SK-N-SH treated with all-trans-retinoic acid at 6 μM for 48 hours (cell line): ENCODE data around the gene TIAM1.

Experiments used
- ATAC-seq: fragments of 200-7000 bp; cut with Tn5 transposase; 3 replicates; pipeline ENCODE4 v1.9.1; 2020; ENCODE audit warnings: mild to moderate bottlenecking, moderate library complexity
- ARNTL ChIP-seq: fragments of 450-650 bp; formaldehyde crosslinking; IDR thresholded peaks from 2 replicates; pipeline ENCODE4 v1.5.0; 2020; ENCODE audit warnings: low read depth, mild to moderate bottlenecking, moderate library complexity, borderline replicate concordance
- BACH2 ChIP-seq: fragments of 250-450 bp; sonication (Bioruptor Pico); IDR thresholded peaks from 2 replicates; pipeline ENCODE4 v1.9.0; 2021; ENCODE audit warnings: mild to moderate bottlenecking, borderline replicate concordance
- CSDC2 ChIP-seq: fragments of 250-450 bp; sonication (Bioruptor Pico); IDR thresholded peaks from 2 replicates; pipeline ENCODE4 v1.5.0; 2020; ENCODE audit warnings: mild to moderate bottlenecking, moderate library complexity
- ESRRG ChIP-seq: fragments of 250-450 bp; sonication (Bioruptor Pico); IDR thresholded peaks from 2 replicates; pipeline ENCODE4 v1.6.1; 2021; ENCODE audit warnings: mild to moderate bottlenecking
- GLIS3 ChIP-seq: fragments of 250-450 bp; sonication (Bioruptor Pico); IDR thresholded peaks from 2 replicates; pipeline ENCODE4 v1.5.0; 2020; ENCODE audit warnings: mild to moderate bottlenecking, moderate library complexity
- ISL1 ChIP-seq: fragments of 250-450 bp; sonication (Bioruptor Pico); IDR thresholded peaks from 2 replicates; pipeline ENCODE4 v2.1.2; 2022; ENCODE audit warnings: mild to moderate bottlenecking, moderate library complexity
- OSR1 ChIP-seq: fragments of 250-450 bp; sonication (Bioruptor Pico); IDR thresholded peaks from 2 replicates; pipeline ENCODE4 v1.8.0; 2022; ENCODE audit warnings: moderate library complexity, mild to moderate bottlenecking, inconsistent platforms
- POU6F1 ChIP-seq: fragments of 250-450 bp; sonication (Bioruptor Pico); IDR thresholded peaks from 2 replicates; pipeline ENCODE4 v1.8.0; 2021; ENCODE audit warnings: low read depth, mild to moderate bottlenecking, moderate library complexity, borderline replicate concordance
- PPARA ChIP-seq: fragments of 250-450 bp; sonication (Bioruptor Pico); IDR thresholded peaks from 2 replicates; pipeline ENCODE4 v1.5.0; 2020; ENCODE audit warnings: mild to moderate bottlenecking, borderline replicate concordance
- RARB ChIP-seq: fragments of 250-450 bp; sonication (Bioruptor Pico); IDR thresholded peaks from 2 replicates; pipeline ENCODE4 v1.8.0; 2021; ENCODE audit warnings: mild to moderate bottlenecking, moderate library complexity
- SNAI2 ChIP-seq: fragments of 250-450 bp; sonication (Bioruptor Pico); IDR thresholded peaks from 2 replicates; pipeline ENCODE4 v1.5.0; 2020; ENCODE audit warnings: mild to moderate bottlenecking, moderate library complexity
- TCF4 ChIP-seq: fragments of 250-450 bp; sonication (Bioruptor Pico); IDR thresholded peaks from 2 replicates; pipeline ENCODE4 v1.8.0; 2021; ENCODE audit warnings: mild to moderate bottlenecking, moderate library complexity, borderline replicate concordance
- ZC3H10 ChIP-seq: fragments of 250-450 bp; sonication (Bioruptor Pico); IDR thresholded peaks from 2 replicates; pipeline ENCODE4 v1.5.1; 2021; ENCODE audit warnings: mild to moderate bottlenecking, moderate library complexity
- ZFP3 ChIP-seq: fragments of 250-450 bp; sonication (Bioruptor Pico); IDR thresholded peaks from 2 replicates; pipeline ENCODE4 v1.5.0; 2020; ENCODE audit warnings: mild to moderate bottlenecking, moderate library complexity
- ZNF565 ChIP-seq: fragments of 450-650 bp; formaldehyde crosslinking; conservative IDR thresholded peaks from 2 replicates; pipeline ENCODE4 v1.5.0; 2020; ENCODE audit warnings: low read depth, mild to moderate bottlenecking, moderate library complexity
- ZNF70 ChIP-seq: fragments of 450-650 bp; formaldehyde crosslinking; IDR thresholded peaks from 2 replicates; pipeline ENCODE4 v1.5.0; 2020; ENCODE audit warnings: mild to moderate bottlenecking, moderate library complexity
- ZNF8 ChIP-seq: fragments of 450-650 bp; formaldehyde crosslinking; IDR thresholded peaks from 2 replicates; pipeline ENCODE4 v1.5.0; 2020; ENCODE audit warnings: mild to moderate bottlenecking, moderate library complexity
- TF ChIP-seq, protein P1 (sequence below): fragments of 250-450 bp; sonication (Bioruptor Pico); IDR thresholded peaks from 2 replicates; pipeline ENCODE4 v1.5.1; 2020; ENCODE audit warnings: low read depth, mild to moderate bottlenecking, moderate library complexity
- TF ChIP-seq, protein P2 (sequence below): fragments of 250-450 bp; sonication (Bioruptor Pico); IDR thresholded peaks from 2 replicates; pipeline ENCODE4 v1.8.0; 2020; ENCODE audit warnings: mild to moderate bottlenecking, moderate library complexity, borderline replicate concordance
- TF ChIP-seq, protein P3 (sequence below): fragments of 250-450 bp; sonication (Bioruptor Pico); IDR thresholded peaks from 2 replicates; pipeline ENCODE4 v1.5.1; 2021; ENCODE audit warnings: mild to moderate bottlenecking, moderate library complexity
- TF ChIP-seq, protein P4 (sequence below): fragments of 250-450 bp; sonication (Bioruptor Pico); IDR thresholded peaks from 2 replicates; pipeline ENCODE4 v1.5.0; 2020; ENCODE audit warnings: mild to moderate bottlenecking, moderate library complexity

Gene TIAM1

DNA sequence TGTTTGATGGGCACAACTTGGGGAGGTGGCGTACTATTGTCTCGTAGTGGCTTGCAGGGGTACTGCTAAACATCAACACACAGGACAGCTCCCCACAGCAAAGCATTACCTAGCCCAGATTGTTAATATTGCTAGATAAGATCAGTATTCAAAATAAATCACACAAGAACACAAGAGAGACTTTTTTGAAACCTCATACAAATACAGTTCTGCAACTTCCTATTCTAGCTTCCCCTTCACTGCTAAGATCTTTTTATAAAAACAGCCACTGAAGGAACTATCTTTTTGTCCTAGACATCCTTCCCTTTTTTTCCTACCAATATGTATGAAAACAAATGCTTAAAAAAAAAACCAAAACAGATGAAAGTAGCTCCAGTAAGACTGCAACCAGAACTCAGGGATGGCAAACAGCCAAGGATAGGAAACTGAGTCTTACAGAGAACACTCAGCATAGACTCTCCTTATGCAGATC is 167.9 kb downstream of the TIAM1 start:
- TF ChIP-seq SNAI2 (no peak), GLIS3 (CRISPR knock-in tag) (no peak), TCF4 (no peak), POU6F1 (CRISPR knock-in tag) (no peak), BACH2 (no peak), ZNF565 (CRISPR knock-in tag) (no peak), ESRRG (CRISPR knock-in tag) (no peak), ZNF8 (CRISPR knock-in tag) (no peak), PPARA (CRISPR knock-in tag) (no peak), ZNF70 (no peak), RARB (CRISPR knock-in tag) (no peak), ZC3H10 (CRISPR knock-in tag) (no peak), ARNTL (CRISPR knock-in tag) (no peak)
- TF ChIP-seq, protein P1, sequence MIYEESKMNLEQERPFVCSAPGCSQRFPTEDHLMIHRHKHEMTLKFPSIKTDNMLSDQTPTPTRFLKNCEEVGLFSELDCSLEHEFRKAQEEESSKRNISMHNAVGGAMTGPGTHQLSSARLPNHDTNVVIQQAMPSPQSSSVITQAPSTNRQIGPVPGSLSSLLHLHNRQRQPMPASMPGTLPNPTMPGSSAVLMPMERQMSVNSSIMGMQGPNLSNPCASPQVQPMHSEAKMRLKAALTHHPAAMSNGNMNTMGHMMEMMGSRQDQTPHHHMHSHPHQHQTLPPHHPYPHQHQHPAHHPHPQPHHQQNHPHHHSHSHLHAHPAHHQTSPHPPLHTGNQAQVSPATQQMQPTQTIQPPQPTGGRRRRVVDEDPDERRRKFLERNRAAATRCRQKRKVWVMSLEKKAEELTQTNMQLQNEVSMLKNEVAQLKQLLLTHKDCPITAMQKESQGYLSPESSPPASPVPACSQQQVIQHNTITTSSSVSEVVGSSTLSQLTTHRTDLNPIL (CRISPR knock-in tag): no peak
- TF ChIP-seq, protein P2, sequence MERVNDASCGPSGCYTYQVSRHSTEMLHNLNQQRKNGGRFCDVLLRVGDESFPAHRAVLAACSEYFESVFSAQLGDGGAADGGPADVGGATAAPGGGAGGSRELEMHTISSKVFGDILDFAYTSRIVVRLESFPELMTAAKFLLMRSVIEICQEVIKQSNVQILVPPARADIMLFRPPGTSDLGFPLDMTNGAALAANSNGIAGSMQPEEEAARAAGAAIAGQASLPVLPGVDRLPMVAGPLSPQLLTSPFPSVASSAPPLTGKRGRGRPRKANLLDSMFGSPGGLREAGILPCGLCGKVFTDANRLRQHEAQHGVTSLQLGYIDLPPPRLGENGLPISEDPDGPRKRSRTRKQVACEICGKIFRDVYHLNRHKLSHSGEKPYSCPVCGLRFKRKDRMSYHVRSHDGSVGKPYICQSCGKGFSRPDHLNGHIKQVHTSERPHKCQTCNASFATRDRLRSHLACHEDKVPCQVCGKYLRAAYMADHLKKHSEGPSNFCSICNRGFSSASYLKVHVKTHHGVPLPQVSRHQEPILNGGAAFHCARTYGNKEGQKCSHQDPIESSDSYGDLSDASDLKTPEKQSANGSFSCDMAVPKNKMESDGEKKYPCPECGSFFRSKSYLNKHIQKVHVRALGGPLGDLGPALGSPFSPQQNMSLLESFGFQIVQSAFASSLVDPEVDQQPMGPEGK (CRISPR knock-in tag): no peak
- TF ChIP-seq, protein P3, sequence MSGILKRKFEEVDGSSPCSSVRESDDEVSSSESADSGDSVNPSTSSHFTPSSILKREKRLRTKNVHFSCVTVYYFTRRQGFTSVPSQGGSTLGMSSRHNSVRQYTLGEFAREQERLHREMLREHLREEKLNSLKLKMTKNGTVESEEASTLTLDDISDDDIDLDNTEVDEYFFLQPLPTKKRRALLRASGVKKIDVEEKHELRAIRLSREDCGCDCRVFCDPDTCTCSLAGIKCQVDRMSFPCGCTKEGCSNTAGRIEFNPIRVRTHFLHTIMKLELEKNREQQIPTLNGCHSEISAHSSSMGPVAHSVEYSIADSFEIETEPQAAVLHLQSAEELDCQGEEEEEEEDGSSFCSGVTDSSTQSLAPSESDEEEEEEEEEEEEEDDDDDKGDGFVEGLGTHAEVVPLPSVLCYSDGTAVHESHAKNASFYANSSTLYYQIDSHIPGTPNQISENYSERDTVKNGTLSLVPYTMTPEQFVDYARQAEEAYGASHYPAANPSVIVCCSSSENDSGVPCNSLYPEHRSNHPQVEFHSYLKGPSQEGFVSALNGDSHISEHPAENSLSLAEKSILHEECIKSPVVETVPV (CRISPR knock-in tag): no peak
- ATAC-seq: no peak

GRCh38 chr21:31173881-31174555 is 170.0 kb downstream of the TIAM1 start:
- ATAC-seq: peak; percentile 77
- TF ChIP-seq ZNF565 (CRISPR knock-in tag): no peak
- TF ChIP-seq, protein P2 (CRISPR knock-in tag): no peak
- no peak for TF ChIP-seq POU6F1 (CRISPR knock-in tag)
- no peak for TF ChIP-seq ZC3H10 (CRISPR knock-in tag)
- TF ChIP-seq, protein P4, sequence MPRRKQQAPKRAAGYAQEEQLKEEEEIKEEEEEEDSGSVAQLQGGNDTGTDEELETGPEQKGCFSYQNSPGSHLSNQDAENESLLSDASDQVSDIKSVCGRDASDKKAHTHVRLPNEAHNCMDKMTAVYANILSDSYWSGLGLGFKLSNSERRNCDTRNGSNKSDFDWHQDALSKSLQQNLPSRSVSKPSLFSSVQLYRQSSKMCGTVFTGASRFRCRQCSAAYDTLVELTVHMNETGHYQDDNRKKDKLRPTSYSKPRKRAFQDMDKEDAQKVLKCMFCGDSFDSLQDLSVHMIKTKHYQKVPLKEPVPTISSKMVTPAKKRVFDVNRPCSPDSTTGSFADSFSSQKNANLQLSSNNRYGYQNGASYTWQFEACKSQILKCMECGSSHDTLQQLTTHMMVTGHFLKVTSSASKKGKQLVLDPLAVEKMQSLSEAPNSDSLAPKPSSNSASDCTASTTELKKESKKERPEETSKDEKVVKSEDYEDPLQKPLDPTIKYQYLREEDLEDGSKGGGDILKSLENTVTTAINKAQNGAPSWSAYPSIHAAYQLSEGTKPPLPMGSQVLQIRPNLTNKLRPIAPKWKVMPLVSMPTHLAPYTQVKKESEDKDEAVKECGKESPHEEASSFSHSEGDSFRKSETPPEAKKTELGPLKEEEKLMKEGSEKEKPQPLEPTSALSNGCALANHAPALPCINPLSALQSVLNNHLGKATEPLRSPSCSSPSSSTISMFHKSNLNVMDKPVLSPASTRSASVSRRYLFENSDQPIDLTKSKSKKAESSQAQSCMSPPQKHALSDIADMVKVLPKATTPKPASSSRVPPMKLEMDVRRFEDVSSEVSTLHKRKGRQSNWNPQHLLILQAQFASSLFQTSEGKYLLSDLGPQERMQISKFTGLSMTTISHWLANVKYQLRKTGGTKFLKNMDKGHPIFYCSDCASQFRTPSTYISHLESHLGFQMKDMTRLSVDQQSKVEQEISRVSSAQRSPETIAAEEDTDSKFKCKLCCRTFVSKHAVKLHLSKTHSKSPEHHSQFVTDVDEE (CRISPR knock-in tag): peak; percentile 65; the same call in 1 of the 2 replicates
- TF ChIP-seq SNAI2: no peak
- TF ChIP-seq CSDC2 (CRISPR knock-in tag): no peak
- no peak for TF ChIP-seq GLIS3 (CRISPR knock-in tag)
- 0 out of 2 replicates have a peak, but pooled peaks have one; percentile 29 for TF ChIP-seq ZNF70
- TF ChIP-seq ESRRG (CRISPR knock-in tag): no peak
- 0 out of 2 replicates have a peak, but pooled peaks have one; percentile 16 for TF ChIP-seq ZFP3 (CRISPR knock-in tag)
- TF ChIP-seq, protein P3 (CRISPR knock-in tag): no peak
- TF ChIP-seq ISL1: no peak
- no peak for TF ChIP-seq ARNTL (CRISPR knock-in tag)
- TF ChIP-seq PPARA (CRISPR knock-in tag): peak; percentile 24; the same call in 1 of the 2 replicates
- TF ChIP-seq OSR1: no peak
- TF ChIP-seq, protein P1 (CRISPR knock-in tag): no peak
- TF ChIP-seq RARB (CRISPR knock-in tag): no peak
- no peak for TF ChIP-seq ZNF8 (CRISPR knock-in tag)
